ENCODE data around the gene ERP44.
"Not testable (repeated sequence)": the region's sequence is repeated elsewhere in the genome, so short reads cannot be mapped to it uniquely, and the experiment has no call there.

Gene ERP44

GRCh38 chr9:100098887-100099721 is at the start of gene ERP44, which contains the start of gene INVS:
Gene ERP44, minus strand, starts transcription at chr9:100099000. Its CDS starts 160 bp downstream, at chr9:100098840.
Gene INVS, plus strand, starts transcription at chr9:100099243. Its CDS starts 5,279 bp downstream, at chr9:100104522.
- no peaks in the 10 kb centered on the region for H3K9me3 ChIP-seq (ENCODE audit: control insufficient read depth in 1 of 2, low read length in 2 of 2)
- H3K27me3 ChIP-seq (ENCODE audit: low read depth, low read length): no peaks in the 10 kb centered on the region
- H3K4me1 ChIP-seq (ENCODE audit: control insufficient read depth in 1 of 2, insufficient read depth in 2 of 2, low read length in 2 of 2): peaks cover 9 to 23% of the 10 kb centered on the region in 2 donors
- H3K36me3 ChIP-seq (ENCODE audit: control insufficient read depth in 1 of 2, insufficient read depth in 2 of 2, low read length in 2 of 2): peaks cover 2 to 7% of the 10 kb centered on the region in 2 donors
- peak within 1 kb of the TSS; percentile 92 for H3K27ac ChIP-seq (ENCODE audit: low read length)
- H3K4me3 ChIP-seq (ENCODE audit: low read depth in 1 of 2, low read length in 2 of 2): peak within 1 kb of the TSS; percentile 93 to 99

GRCh38 chr9:100145976-100146375 is 47.2 kb upstream of the ERP44 start:
- H3K27ac ChIP-seq (ENCODE audit: low read length); H3K27me3 ChIP-seq (ENCODE audit: low read depth, low read length); H3K9me3 ChIP-seq (ENCODE audit: control insufficient read depth in 1 of 2, low read length in 2 of 2); H3K4me3 ChIP-seq (ENCODE audit: low read depth in 1 of 2, low read length in 2 of 2); H3K36me3 ChIP-seq (ENCODE audit: control insufficient read depth in 1 of 2, insufficient read depth in 2 of 2, low read length in 2 of 2); H3K4me1 ChIP-seq (ENCODE audit: control insufficient read depth in 1 of 2, insufficient read depth in 2 of 2, low read length in 2 of 2): not testable (repeated sequence)

GRCh38 chr9:100145167-100145934 is 46.6 kb upstream of the ERP44 start:
- not testable (repeated sequence) for H3K27ac ChIP-seq (ENCODE audit: low read length); H3K36me3 ChIP-seq (ENCODE audit: control insufficient read depth in 1 of 2, insufficient read depth in 2 of 2, low read length in 2 of 2); H3K4me3 ChIP-seq (ENCODE audit: low read depth in 1 of 2, low read length in 2 of 2); H3K27me3 ChIP-seq (ENCODE audit: low read depth, low read length); H3K4me1 ChIP-seq (ENCODE audit: control insufficient read depth in 1 of 2, insufficient read depth in 2 of 2, low read length in 2 of 2); H3K9me3 ChIP-seq (ENCODE audit: control insufficient read depth in 1 of 2, low read length in 2 of 2)

GRCh38 chr9:100141862-100142261 is 43.1 kb upstream of the ERP44 start:
- H3K9me3 ChIP-seq (ENCODE audit: control insufficient read depth in 1 of 2, low read length in 2 of 2); H3K27me3 ChIP-seq (ENCODE audit: low read depth, low read length); H3K36me3 ChIP-seq (ENCODE audit: control insufficient read depth in 1 of 2, insufficient read depth in 2 of 2, low read length in 2 of 2); H3K4me1 ChIP-seq (ENCODE audit: control insufficient read depth in 1 of 2, insufficient read depth in 2 of 2, low read length in 2 of 2); H3K27ac ChIP-seq (ENCODE audit: low read length); H3K4me3 ChIP-seq (ENCODE audit: low read depth in 1 of 2, low read length in 2 of 2): not testable (repeated sequence)

- not testable (repeated sequence) for H3K27ac ChIP-seq (ENCODE audit: low read length); H3K36me3 ChIP-seq (ENCODE audit: control insufficient read depth in 1 of 2, insufficient read depth in 2 of 2, low read length in 2 of 2); H3K9me3 ChIP-seq (ENCODE audit: control insufficient read depth in 1 of 2, low read length in 2 of 2); H3K27me3 ChIP-seq (ENCODE audit: low read depth, low read length); H3K4me3 ChIP-seq (ENCODE audit: low read depth in 1 of 2, low read length in 2 of 2); H3K4me1 ChIP-seq (ENCODE audit: control insufficient read depth in 1 of 2, insufficient read depth in 2 of 2, low read length in 2 of 2)
Observed at GRCh38 chr9:100140303-100140702, 41.5 kb upstream of the ERP44 start.

- not testable (repeated sequence) for H3K36me3 ChIP-seq (ENCODE audit: control insufficient read depth in 1 of 2, insufficient read depth in 2 of 2, low read length in 2 of 2); H3K27me3 ChIP-seq (ENCODE audit: low read depth, low read length); H3K4me1 ChIP-seq (ENCODE audit: control insufficient read depth in 1 of 2, insufficient read depth in 2 of 2, low read length in 2 of 2); H3K27ac ChIP-seq (ENCODE audit: low read length); H3K9me3 ChIP-seq (ENCODE audit: control insufficient read depth in 1 of 2, low read length in 2 of 2); H3K4me3 ChIP-seq (ENCODE audit: low read depth in 1 of 2, low read length in 2 of 2)
Observed at GRCh38 chr9:100136799-100137198, 38.0 kb upstream of the ERP44 start.

- Histone ChIP-seq H3K4me1 (ENCODE audit: control insufficient read depth in 1 of 2, insufficient read depth in 2 of 2, low read length in 2 of 2) (no peaks in the 10 kb centered on the region), H3K36me3 (ENCODE audit: control insufficient read depth in 1 of 2, insufficient read depth in 2 of 2, low read length in 2 of 2) (peaks cover 4 to 8% of the 10 kb centered on the region in 2 donors), H3K9me3 (ENCODE audit: control insufficient read depth in 1 of 2, low read length in 2 of 2) (no peaks in the 10 kb centered on the region), H3K27ac (ENCODE audit: low read length) (no peak overlapping the region), H3K4me3 (ENCODE audit: low read depth in 1 of 2, low read length in 2 of 2) (no peak overlapping the region), H3K27me3 (ENCODE audit: low read depth, low read length) (no peaks in the 10 kb centered on the region)
Observed at GRCh38 chr9:100134731-100135130, 35.9 kb upstream of the ERP44 start.

- Histone ChIP-seq H3K4me1 (ENCODE audit: control insufficient read depth in 1 of 2, insufficient read depth in 2 of 2, low read length in 2 of 2) (no peaks in the 10 kb centered on the region), H3K27ac (ENCODE audit: low read length) (no peak overlapping the region), H3K27me3 (ENCODE audit: low read depth, low read length) (no peaks in the 10 kb centered on the region), H3K4me3 (ENCODE audit: low read depth in 1 of 2, low read length in 2 of 2) (no peak overlapping the region), H3K36me3 (ENCODE audit: control insufficient read depth in 1 of 2, insufficient read depth in 2 of 2, low read length in 2 of 2) (peaks cover 4 to 12% of the 10 kb centered on the region in 2 donors), H3K9me3 (ENCODE audit: control insufficient read depth in 1 of 2, low read length in 2 of 2) (no peaks in the 10 kb centered on the region)
Observed at GRCh38 chr9:100131875-100132430, 33.2 kb upstream of the ERP44 start.

- H3K9me3 ChIP-seq (ENCODE audit: control insufficient read depth in 1 of 2, low read length in 2 of 2): no peaks in the 10 kb centered on the region
- no peak overlapping the region for H3K27ac ChIP-seq (ENCODE audit: low read length)
- no peak overlapping the region for H3K4me3 ChIP-seq (ENCODE audit: low read depth in 1 of 2, low read length in 2 of 2)
- no peaks in the 10 kb centered on the region for H3K4me1 ChIP-seq (ENCODE audit: control insufficient read depth in 1 of 2, insufficient read depth in 2 of 2, low read length in 2 of 2)
- no peaks in the 10 kb centered on the region for H3K27me3 ChIP-seq (ENCODE audit: low read depth, low read length)
- peaks cover 7 to 17% of the 10 kb centered on the region in 2 donors for H3K36me3 ChIP-seq (ENCODE audit: control insufficient read depth in 1 of 2, insufficient read depth in 2 of 2, low read length in 2 of 2)
Observed at GRCh38 chr9:100131216-100131615, 32.4 kb upstream of the ERP44 start.

GRCh38 chr9:100129772-100130171 is 31.0 kb upstream of the ERP44 start:
- Histone ChIP-seq H3K4me3 (ENCODE audit: low read depth in 1 of 2, low read length in 2 of 2) (no peak overlapping the region), H3K27me3 (ENCODE audit: low read depth, low read length) (no peaks in the 10 kb centered on the region), H3K36me3 (ENCODE audit: control insufficient read depth in 1 of 2, insufficient read depth in 2 of 2, low read length in 2 of 2) (peaks cover 7 to 17% of the 10 kb centered on the region in 2 donors), H3K4me1 (ENCODE audit: control insufficient read depth in 1 of 2, insufficient read depth in 2 of 2, low read length in 2 of 2) (no peaks in the 10 kb centered on the region), H3K27ac (ENCODE audit: low read length) (no peak overlapping the region), H3K9me3 (ENCODE audit: control insufficient read depth in 1 of 2, low read length in 2 of 2) (no peaks in the 10 kb centered on the region)

- H3K4me3 ChIP-seq (ENCODE audit: low read depth in 1 of 2, low read length in 2 of 2): no peak overlapping the region
- H3K27ac ChIP-seq (ENCODE audit: low read length): no peak overlapping the region
- no peaks in the 10 kb centered on the region for H3K4me1 ChIP-seq (ENCODE audit: control insufficient read depth in 1 of 2, insufficient read depth in 2 of 2, low read length in 2 of 2)
- H3K36me3 ChIP-seq (ENCODE audit: control insufficient read depth in 1 of 2, insufficient read depth in 2 of 2, low read length in 2 of 2): peaks cover 3 to 13% of the 10 kb centered on the region in 2 donors
- H3K27me3 ChIP-seq (ENCODE audit: low read depth, low read length): no peaks in the 10 kb centered on the region
- H3K9me3 ChIP-seq (ENCODE audit: control insufficient read depth in 1 of 2, low read length in 2 of 2): no peaks in the 10 kb centered on the region
Observed at GRCh38 chr9:100126423-100126822, 27.6 kb upstream of the ERP44 start.
